Activated CD8-positive, alpha-beta memory T cell treated with anti-CD3 and anti-CD28 coated beads for 4 hours (primary cell): ENCODE measurements around the gene KIF22.
A peak's percentile ranks its signal among the peaks of the same experiment; 100 is the strongest.

Experiments
- DNase-seq, 2 donors: peaks; one replicate each; pipeline ENCODE4 v3.0.0-alpha.2; 2020; ENCODE audit warnings: low read depth in 2 of 2

KIF22 gene

GRCh38 chr16:29804020-29804419 is 13.5 kb downstream of the KIF22 start:
- no peak for DNase-seq

GRCh38 chr16:29804455-29805231 is 14.1 kb downstream of the KIF22 start:
- no peak for DNase-seq

GRCh38 chr16:29805232-29806098 is 14.9 kb downstream of the KIF22 start:
- peak; percentile 93 to 97 for DNase-seq

- DNase-seq = peak in 1 of 2 donors; percentile 50
These were observed 15.6 kb downstream of the KIF22 start, which contains the start of gene MAZ for GRCh38 chr16:29806099-29806579. TSS of gene MAZ (plus strand) at chr16:29806529. CDS start at chr16:29806702, 173 bp downstream.

GRCh38 chr16:29806641-29807425 is 16.3 kb downstream of the KIF22 start:
- DNase-seq = no peak

GRCh38 chr16:29807426-29808218 is 17.1 kb downstream of the KIF22 start:
- peak; percentile 77 to 81 for DNase-seq

- DNase-seq = no peak
These were observed 17.8 kb downstream of the KIF22 start for GRCh38 chr16:29808219-29808900.

- DNase-seq = no peak
These were observed 18.6 kb downstream of the KIF22 start for GRCh38 chr16:29809031-29809747.

GRCh38 chr16:29809850-29810698 is 19.5 kb downstream of the KIF22 start:
- no peak for DNase-seq

GRCh38 chr16:29810699-29811169 is 20.2 kb downstream of the KIF22 start:
- DNase-seq = no peak

- no peak for DNase-seq
These were observed 20.8 kb downstream of the KIF22 start for GRCh38 chr16:29811170-29811895.

- no peak for DNase-seq
These were observed 21.5 kb downstream of the KIF22 start, which contains the start of gene PRRT2 for GRCh38 chr16:29811896-29812665. TSS of gene PRRT2 (plus strand) at chr16:29812193. CDS start at chr16:29813055, 862 bp downstream.

GRCh38 chr16:29812754-29813643 is 22.4 kb downstream of the KIF22 start:
- DNase-seq = no peak

GRCh38 chr16:29813644-29814562 is 23.4 kb downstream of the KIF22 start:
- DNase-seq = no peak

- DNase-seq = no peak
These were observed 24.0 kb downstream of the KIF22 start for GRCh38 chr16:29814592-29814991.
